Measurements from ENCODE around the gene PI4KB.

DNA sequence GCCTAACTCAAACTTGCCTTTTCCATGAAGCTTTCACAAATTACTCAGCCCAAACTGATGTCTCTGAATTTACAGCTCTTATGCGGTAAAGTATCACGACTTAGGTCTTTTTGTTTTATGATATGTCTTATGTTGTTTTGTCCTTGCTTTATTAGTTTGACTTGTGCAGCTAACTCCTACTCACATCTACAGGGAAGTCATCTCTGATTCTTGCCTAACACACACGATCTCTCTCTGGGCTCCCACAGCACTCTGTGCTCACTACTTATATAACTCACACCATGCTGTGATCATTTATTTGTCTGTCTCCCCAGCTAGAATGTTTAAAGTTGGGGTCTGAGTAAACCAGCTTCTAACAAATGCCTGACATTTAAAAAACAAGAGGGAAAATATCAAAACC, 9.3 kb upstream of the PI4KB start:
- no peak for TF ChIP-seq EZH2 (IDR thresholded peaks at IDR 0.05; ENCODE audit: borderline replicate concordance, low read depth, low read length, poor library complexity, severe bottlenecking)
- TF ChIP-seq, protein P1, sequence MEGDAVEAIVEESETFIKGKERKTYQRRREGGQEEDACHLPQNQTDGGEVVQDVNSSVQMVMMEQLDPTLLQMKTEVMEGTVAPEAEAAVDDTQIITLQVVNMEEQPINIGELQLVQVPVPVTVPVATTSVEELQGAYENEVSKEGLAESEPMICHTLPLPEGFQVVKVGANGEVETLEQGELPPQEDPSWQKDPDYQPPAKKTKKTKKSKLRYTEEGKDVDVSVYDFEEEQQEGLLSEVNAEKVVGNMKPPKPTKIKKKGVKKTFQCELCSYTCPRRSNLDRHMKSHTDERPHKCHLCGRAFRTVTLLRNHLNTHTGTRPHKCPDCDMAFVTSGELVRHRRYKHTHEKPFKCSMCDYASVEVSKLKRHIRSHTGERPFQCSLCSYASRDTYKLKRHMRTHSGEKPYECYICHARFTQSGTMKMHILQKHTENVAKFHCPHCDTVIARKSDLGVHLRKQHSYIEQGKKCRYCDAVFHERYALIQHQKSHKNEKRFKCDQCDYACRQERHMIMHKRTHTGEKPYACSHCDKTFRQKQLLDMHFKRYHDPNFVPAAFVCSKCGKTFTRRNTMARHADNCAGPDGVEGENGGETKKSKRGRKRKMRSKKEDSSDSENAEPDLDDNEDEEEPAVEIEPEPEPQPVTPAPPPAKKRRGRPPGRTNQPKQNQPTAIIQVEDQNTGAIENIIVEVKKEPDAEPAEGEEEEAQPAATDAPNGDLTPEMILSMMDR (conservative IDR thresholded peaks at IDR 0.05; ENCODE audit: low read depth, low read length): no peak
